Omental fat pad (tissue), 4 donors: ENCODE results near the gene ZNF674. TPM values are rescaled to one million over a fixed set of nuclear protein-coding genes. Genes with fewer than 3 reads are reported as not detected.

Source experiments
- ATAC-seq: fragments of 150-250 bp; one replicate; pipeline ENCODE4 v1.9.1; 2016; ENCODE audit warnings: mild to moderate bottlenecking, moderate library complexity; ENCODE audit not compliant: low FRiP score
- DNase-seq: peaks from one replicate; pipeline ENCODE4 v3.0.0-alpha.2; 2019; ENCODE audit warnings: low spot score
- total RNA-seq, 4 donors: library from RNA; depleted of rRNA; stranded (reverse); fragments of >200 nt; gene quantifications; one replicate each; pipeline ENCODE4 v1.1.0, GENCODE V29; 2016
- TF ChIP-seq, protein P1 (sequence below), 3 donors: fragments of 450-650 bp; IDR thresholded peaks; one replicate each; pipeline ENCODE4 v1.5.1; 2016 to 2017; ENCODE audit warnings: antibody characterized with exemption in 3 of 3, mild to moderate bottlenecking in 3 of 3, moderate library complexity in 2 of 3

The ZNF674 gene
- total RNA-seq, 4 donors from 2014 or later = 1.9 to 5.2 (median 2.5) TPM

DNA sequence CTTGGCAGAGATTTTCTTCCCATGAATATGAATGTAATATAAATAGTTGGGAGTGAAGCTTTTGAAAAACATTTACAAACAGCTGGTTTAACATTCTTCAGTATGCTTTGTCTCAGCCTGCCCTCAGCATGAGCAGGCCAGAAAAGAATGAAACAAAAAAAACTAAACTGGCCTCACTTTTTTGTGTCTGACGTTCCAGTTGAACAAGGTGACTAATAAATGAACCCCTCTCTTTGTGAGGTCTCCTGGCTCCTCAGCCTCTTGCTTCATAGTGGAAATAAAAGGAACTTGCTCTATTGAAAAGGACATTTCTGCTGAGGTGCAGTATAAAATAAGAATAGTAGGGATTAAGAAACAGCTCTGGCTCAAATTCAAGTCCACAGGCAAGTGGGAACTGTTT, 37.7 kb upstream of the ZNF674 start:
- DNase-seq (no peak), ATAC-seq (peak; percentile 46)
- TF ChIP-seq, protein P1, sequence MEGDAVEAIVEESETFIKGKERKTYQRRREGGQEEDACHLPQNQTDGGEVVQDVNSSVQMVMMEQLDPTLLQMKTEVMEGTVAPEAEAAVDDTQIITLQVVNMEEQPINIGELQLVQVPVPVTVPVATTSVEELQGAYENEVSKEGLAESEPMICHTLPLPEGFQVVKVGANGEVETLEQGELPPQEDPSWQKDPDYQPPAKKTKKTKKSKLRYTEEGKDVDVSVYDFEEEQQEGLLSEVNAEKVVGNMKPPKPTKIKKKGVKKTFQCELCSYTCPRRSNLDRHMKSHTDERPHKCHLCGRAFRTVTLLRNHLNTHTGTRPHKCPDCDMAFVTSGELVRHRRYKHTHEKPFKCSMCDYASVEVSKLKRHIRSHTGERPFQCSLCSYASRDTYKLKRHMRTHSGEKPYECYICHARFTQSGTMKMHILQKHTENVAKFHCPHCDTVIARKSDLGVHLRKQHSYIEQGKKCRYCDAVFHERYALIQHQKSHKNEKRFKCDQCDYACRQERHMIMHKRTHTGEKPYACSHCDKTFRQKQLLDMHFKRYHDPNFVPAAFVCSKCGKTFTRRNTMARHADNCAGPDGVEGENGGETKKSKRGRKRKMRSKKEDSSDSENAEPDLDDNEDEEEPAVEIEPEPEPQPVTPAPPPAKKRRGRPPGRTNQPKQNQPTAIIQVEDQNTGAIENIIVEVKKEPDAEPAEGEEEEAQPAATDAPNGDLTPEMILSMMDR (IDR thresholded peaks at IDR 0.05) = no peak

DNA sequence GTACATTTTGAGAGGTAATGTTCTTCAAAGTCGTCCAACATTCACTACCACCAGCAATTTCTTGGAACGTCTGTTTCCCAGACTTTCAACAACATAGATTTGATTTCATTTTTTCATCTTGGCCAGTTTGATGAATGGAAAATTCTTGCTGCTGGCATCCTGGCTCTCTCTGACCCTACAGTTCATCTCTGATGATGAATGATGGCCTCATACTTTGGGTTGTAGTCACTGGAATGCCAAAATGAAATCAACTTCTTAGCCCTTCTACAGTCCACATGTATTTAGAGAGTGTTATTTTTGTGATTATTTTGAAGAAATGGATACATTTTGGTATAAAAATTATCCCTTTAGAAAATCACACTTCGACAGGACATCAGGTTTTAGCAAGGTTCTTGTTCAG, 37.1 kb upstream of the ZNF674 start:
- TF ChIP-seq, protein P1 (IDR thresholded peaks at IDR 0.05) = no peak
- DNase-seq (no peak), ATAC-seq (peak; percentile 80)

DNA sequence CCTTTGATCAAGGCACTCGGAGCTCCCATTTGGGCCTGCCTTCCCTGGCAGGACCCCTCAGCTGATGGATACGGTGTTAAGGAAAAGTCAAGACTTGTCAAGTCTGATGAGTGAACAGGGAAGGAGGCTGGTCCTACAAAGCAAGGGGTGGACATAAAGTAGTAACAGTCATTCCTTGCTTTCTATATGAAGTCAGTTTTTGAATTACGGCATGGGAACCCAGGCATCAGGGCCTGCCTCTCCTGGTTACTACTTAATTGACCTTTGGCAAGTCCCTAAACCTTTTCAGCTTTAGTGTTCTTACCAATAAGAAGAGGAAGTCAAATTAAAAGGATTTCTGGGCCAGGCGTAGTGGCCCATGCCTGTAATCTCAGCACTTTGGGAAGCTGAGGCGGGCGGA, 35.4 kb upstream of the ZNF674 start:
- TF ChIP-seq, protein P1 (IDR thresholded peaks at IDR 0.05) = no peak
- ATAC-seq (no peak), DNase-seq (no peak)

DNA sequence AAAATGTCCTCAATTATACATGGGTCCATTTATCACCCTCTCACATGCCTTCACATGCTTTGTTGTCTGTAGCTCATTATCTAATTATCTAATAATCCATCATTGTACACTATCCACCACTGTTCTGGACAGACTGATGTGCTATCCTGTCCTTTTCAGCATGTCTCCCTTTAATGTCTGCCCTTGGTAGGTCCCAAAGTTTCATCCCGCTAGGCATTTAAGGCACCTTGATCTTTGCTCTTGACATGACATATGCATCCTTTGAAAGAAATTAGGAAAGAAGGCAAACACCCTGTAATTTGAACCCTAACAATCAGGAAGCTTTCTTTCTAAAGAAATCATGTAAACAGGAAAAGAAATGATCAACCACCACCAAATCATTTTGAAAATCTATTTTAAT, 34.0 kb upstream of the ZNF674 start:
- ATAC-seq (no peak), DNase-seq (no peak)
- TF ChIP-seq, protein P1 (IDR thresholded peaks at IDR 0.05) = no peak

DNA sequence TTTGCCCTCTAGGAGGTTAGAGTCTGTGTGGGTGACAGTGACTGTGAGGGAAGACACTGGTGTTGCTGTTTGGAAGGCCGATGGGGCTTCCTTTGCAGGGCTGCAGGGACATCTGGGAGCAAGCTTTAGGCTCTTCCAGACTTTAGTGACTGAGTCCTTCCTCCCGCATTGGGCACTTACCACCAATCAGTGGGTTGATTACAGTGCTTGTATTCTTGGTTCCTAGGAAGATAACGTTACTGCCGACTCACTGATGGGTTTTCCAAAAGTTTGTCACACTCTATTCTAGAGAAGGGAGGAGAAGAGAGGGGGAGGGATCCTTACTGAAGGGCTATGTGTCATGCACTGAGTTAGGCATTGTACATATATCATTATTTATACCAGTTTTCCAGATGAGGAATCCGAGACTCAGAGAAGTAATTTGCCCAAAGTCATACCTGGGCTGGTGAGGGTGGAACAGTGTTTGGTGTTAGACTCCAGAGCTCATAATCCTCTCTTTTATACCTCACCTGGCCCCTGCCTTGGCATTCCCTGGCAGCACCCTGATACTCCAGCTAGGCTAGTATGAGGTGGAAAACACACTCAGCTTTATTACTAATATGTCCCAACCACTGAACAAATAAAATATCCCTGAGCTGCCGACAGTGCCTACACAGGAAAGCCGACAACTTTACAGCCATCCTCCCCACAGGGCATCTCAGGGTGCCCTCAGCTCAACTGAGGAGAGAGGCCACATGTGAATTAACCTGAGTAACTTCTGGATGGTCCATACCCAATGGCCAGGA, 32.2 kb upstream of the ZNF674 start:
- TF ChIP-seq, protein P1 (IDR thresholded peaks at IDR 0.05) = no peak
- ATAC-seq (no peak), DNase-seq (no peak)

DNA sequence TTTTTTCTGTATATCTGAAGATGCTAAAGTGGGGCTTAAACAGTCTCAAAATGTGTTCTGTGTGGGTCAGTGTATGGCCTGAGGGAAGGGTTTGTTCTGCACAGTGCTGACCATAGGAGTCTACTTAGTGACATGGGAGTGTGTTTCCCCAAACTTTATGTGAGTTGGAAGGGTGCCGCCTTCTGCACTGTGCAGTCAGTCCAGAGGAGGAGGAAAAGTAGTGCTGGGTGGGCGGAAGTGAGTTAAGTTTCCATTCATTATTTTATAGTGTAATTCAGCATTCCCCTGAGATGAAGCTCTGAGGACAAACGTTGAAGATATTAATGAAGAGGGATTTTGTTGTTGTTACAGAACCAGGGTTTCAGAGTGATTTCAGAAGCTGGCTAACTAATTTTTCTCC, 31.2 kb upstream of the ZNF674 start:
- TF ChIP-seq, protein P1 (IDR thresholded peaks at IDR 0.05) = no peak
- ATAC-seq = no peak
- DNase-seq = no peak

DNA sequence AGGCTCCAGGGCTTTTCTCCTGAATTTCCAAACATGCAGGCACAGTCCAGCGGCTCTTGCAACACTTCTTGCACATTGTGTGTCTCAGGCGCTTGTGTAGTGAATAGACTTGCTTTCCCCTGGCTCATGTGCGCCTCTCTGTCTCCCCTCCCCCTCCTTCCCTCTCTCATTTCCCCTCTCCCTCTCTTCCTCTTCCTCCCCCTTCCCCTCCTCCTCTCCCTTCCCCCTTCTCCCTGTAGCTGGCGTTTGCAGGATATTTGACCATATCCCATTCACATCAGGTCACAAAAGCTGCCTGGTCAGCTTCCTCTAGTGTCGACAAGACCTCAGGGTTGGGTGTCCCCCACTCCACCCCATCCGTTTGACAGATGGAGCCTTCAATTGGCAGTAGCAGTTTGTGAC, 30.8 kb upstream of the ZNF674 start:
- TF ChIP-seq, protein P1 (IDR thresholded peaks at IDR 0.05) = no peak
- DNase-seq (no peak), ATAC-seq (no peak)
